Activated CD8-positive, alpha-beta memory T cell treated with anti-CD3 and anti-CD28 coated beads, Interleukin-2, amount 10 ng/mL, durations not matched to agents 7 days and 5 days (primary cell): ENCODE data around the gene USP3. TPM values are rescaled to one million over a fixed set of nuclear protein-coding genes. Genes with fewer than 3 reads are reported as not detected.

Experiments
- ATAC-seq: fragments of 150-1000 bp; cut with Tn5 transposase; one replicate; pipeline ENCODE4 v1.10.0; 2021; ENCODE audit warnings: moderate library complexity
- CTCF ChIA-PET: fragments of 350-600 bp; sonication (Branson Sonifier 250); formaldehyde crosslinking; loops from one replicate; lab custom pipeline; 2021; ENCODE audit warnings: antibody characterized with exemption; lab: Charles Lee
- DNase-seq: peaks from one replicate; pipeline ENCODE4 v3.0.0-alpha.2; 2020
- H3K27ac Mint-ChIP-seq: one replicate; pipeline ENCODE4 v1.8.0; 2021; ENCODE audit warnings: mild to moderate bottlenecking, mixed read lengths
- H3K27me3 Mint-ChIP-seq: one replicate; pipeline ENCODE4 v1.8.0; 2021; ENCODE audit warnings: mixed read lengths
- H3K36me3 Mint-ChIP-seq: one replicate; pipeline ENCODE4 v1.8.0; 2021; ENCODE audit warnings: mild to moderate bottlenecking, mixed read lengths
- H3K4me1 Mint-ChIP-seq: one replicate; pipeline ENCODE4 v1.8.0; 2021; ENCODE audit warnings: mixed read lengths
- H3K4me3 Mint-ChIP-seq: one replicate; pipeline ENCODE4 v1.8.0; 2021; ENCODE audit warnings: mild to moderate bottlenecking, moderate library complexity, mixed read lengths
- H3K9me3 Mint-ChIP-seq: one replicate; pipeline ENCODE4 v1.8.0; 2022; ENCODE audit warnings: low read depth, mixed read lengths
- total RNA-seq, 2 experiments: library from RNA; stranded (reverse); gene quantifications; one replicate each; pipeline ENCODE4 v1.2.3, GENCODE V29; 2021

Gene USP3
- total RNA-seq, 2 experiments from 2014 or later: 50.5 to 67.1 TPM

- ATAC-seq (no peak), DNase-seq (no peak)
- Mint-ChIP-seq H3K27ac (peak overlapping the region; percentile 25), H3K4me3 (no peak overlapping the region), H3K9me3 (peaks cover 2% of the 10 kb centered on the region), H3K36me3 (peaks cover 48% of the 10 kb centered on the region), H3K27me3 (no peaks in the 10 kb centered on the region), H3K4me1 (peaks cover 2% of the 10 kb centered on the region)
- CTCF ChIA-PET: no interaction called here
Measured at GRCh38 chr15:63582718-63583426, 78.5 kb downstream of the USP3 start.

- DNase-seq (no peak), ATAC-seq (no peak)
- Mint-ChIP-seq H3K27ac (no peak overlapping the region), H3K4me3 (no peak overlapping the region), H3K4me1 (peaks cover 12% of the 10 kb centered on the region), H3K9me3 (peaks cover 2% of the 10 kb centered on the region), H3K27me3 (no peaks in the 10 kb centered on the region), H3K36me3 (peaks cover 73% of the 10 kb centered on the region)
- CTCF ChIA-PET: no interaction called here
Measured at GRCh38 chr15:63586790-63587189, 82.4 kb downstream of the USP3 start.

- no peak overlapping the region for H3K4me3 Mint-ChIP-seq
- no peaks in the 10 kb centered on the region for H3K27me3 Mint-ChIP-seq
- H3K4me1 Mint-ChIP-seq: peaks cover 14% of the 10 kb centered on the region
- ATAC-seq (no peak), DNase-seq (no peak)
- H3K27ac Mint-ChIP-seq: no peak overlapping the region
- CTCF ChIA-PET: interaction anchor here (1.2 kb wide), 1 partner anchor 11 kb away, joined by 4 read pairs; no protein-coding TSS in a partner anchor
- H3K9me3 Mint-ChIP-seq: peaks cover 2% of the 10 kb centered on the region
- H3K36me3 Mint-ChIP-seq: peaks cover 70% of the 10 kb centered on the region
Measured at GRCh38 chr15:63587527-63587926, 83.1 kb downstream of the USP3 start.

DNA sequence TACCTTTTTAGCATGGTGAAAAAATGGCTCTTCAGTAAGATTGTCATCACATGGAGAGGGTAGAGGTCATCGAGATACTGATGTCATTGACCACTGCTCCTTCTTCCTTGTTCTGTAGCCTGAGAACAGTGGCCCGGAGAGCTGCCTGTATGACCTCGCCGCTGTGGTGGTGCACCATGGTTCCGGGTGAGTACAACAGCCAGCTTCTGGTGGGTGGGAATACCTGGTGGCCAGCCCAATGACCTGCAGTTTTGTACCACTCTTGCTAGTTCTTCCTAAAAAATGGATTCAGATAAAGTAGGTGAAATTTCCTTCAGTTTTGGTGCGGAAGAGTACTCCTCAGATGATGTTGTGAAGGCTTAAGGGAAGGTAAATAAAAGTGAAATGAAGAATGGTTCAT lies 84.4 kb downstream of the USP3 start:
- Mint-ChIP-seq H3K4me1 (peaks cover 26% of the 10 kb centered on the region), H3K36me3 (peaks cover 74% of the 10 kb centered on the region), H3K27me3 (no peaks in the 10 kb centered on the region), H3K9me3 (peaks cover under 1% of the 10 kb centered on the region), H3K27ac (peak overlapping the region; percentile 6), H3K4me3 (no peak overlapping the region)
- DNase-seq (no peak), ATAC-seq (no peak)
- CTCF ChIA-PET: interaction anchor here (0.7 to 0.9 kb wide), 3 partner anchors 11 to 21 kb away, joined by 3 read pairs; no protein-coding TSS in a partner anchor

DNA sequence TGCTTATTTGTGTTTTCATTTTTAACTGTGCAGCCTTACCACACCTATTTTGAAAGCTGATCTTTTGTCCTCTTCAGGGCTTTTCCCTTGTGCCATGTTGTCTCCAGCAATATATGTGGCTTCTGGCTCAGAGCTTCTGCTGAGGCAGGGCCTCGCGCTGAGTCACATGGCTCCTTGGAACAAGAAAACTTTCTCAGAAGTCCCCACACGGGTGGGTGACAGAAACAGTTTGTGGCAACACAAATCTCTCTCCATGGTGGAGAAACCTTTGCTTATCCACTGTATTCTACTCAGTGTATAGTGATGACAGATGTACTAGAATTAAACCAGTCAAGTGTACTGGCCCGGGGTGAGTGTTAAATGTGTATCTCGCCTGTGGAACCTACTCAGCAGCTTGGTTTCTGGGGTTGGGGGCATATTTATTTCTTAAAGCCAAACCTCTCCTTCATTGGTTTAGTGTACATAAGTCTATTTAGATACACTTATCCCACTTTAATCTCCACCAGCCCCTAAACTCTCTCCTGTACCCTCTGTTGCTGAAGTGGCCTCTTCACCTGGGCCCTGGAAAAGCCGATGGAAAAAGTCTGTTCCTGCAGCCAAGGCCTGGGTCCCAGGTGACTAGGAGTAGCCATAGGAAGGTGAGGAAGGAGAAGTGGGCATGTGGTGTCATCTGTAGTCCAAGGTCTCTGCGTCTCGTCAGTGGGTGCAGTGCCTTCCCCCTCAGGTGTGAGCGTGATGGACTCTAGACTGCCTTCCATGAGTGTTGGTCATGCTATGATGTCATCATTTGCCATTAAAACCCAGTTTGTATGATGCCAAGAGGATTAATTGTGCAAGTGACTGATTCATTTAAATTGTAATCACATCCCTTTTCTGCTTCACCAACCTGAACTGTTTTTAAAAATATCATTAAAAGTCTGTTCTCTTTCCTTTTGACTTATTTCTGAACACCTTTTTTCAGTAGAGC lies 89.6 kb downstream of the USP3 start:
- Mint-ChIP-seq H3K9me3 (no peaks in the 10 kb centered on the region), H3K27me3 (no peaks in the 10 kb centered on the region), H3K4me3 (no peak overlapping the region), H3K27ac (no peak overlapping the region), H3K4me1 (peaks cover 53% of the 10 kb centered on the region), H3K36me3 (peaks cover 39% of the 10 kb centered on the region)
- ATAC-seq: peak; percentile 35
- CTCF ChIA-PET: interaction anchor here (1.4 to 3.5 kb wide), 2 partner anchors 127 kb away, joined by 5 to 16 read pairs; no protein-coding TSS in a partner anchor
- DNase-seq: peak; percentile 56

- Mint-ChIP-seq H3K4me3 (no peak overlapping the region), H3K27me3 (no peaks in the 10 kb centered on the region), H3K4me1 (peaks cover 58% of the 10 kb centered on the region), H3K9me3 (no peaks in the 10 kb centered on the region), H3K36me3 (peaks cover 29% of the 10 kb centered on the region), H3K27ac (no peak overlapping the region)
- no peak for DNase-seq
- ATAC-seq: no peak
- CTCF ChIA-PET: interaction anchor here (0.8 to 3.5 kb wide), 5 partner anchors 9 to 128 kb away, joined by 3 to 16 read pairs (median 6); no protein-coding TSS in a partner anchor
Measured at GRCh38 chr15:63595065-63595464, 90.7 kb downstream of the USP3 start.

DNA sequence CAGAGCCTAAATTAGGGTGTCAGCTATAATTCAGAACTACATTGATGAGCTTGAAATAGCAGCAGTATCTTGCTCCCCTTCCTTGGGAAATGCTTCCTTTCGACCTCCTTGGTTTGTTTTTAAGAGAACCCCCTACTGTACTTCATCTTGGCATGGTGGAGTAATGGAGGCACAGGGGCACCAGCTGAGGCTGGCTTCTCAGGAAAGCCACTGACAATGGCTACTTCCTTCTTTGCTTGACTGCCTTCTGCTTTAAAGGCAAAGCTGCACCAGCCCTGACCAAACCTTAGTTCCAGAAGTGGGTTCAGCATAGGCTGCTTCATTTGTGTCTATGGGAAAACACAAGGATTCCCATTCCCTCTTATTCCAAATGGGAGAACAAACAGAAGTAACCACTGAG lies 91.3 kb downstream of the USP3 start:
- DNase-seq (no peak), ATAC-seq (no peak)
- no peak overlapping the region for H3K4me3 Mint-ChIP-seq
- CTCF ChIA-PET: interaction anchor here (1.2 to 3.5 kb wide), 6 partner anchors 9 to 129 kb away, joined by 4 to 16 read pairs (median 6); no protein-coding TSS in a partner anchor
- no peaks in the 10 kb centered on the region for H3K9me3 Mint-ChIP-seq
- H3K4me1 Mint-ChIP-seq: peaks cover 57% of the 10 kb centered on the region
- no peaks in the 10 kb centered on the region for H3K27me3 Mint-ChIP-seq
- peak overlapping the region; percentile 9 for H3K27ac Mint-ChIP-seq
- H3K36me3 Mint-ChIP-seq: peaks cover 24% of the 10 kb centered on the region

DNA sequence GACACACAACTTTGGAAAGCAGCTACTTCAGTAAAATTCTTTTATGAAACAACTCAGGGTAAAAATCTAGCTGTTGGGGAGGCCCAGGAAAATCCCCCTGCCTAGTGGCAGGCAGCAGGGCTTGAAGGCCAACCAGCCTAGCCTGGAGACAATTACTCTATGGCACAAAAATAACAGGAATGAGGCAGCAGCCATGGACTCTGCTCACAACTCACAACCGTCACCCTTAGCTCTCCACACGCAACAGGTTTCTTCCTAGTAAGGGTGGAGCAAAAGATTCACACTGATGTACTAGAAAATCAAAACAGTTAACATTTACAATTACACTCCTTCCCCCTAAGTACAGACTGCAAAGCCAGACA lies 92.3 kb downstream of the USP3 start:
- H3K4me3 Mint-ChIP-seq: no peak overlapping the region
- H3K27ac Mint-ChIP-seq: peak overlapping the region; percentile 27

GRCh38 chr15:63597038-63597790 lies 92.8 kb downstream of the USP3 start, which contains the start of gene FBXL22:
TSS of gene FBXL22 (plus strand) at chr15:63597387. CDS start at chr15:63597393, 6 bp downstream.
- Mint-ChIP-seq H3K27me3 (no peaks in the 10 kb centered on the region), H3K36me3 (peaks cover 14% of the 10 kb centered on the region)
- CTCF ChIA-PET: interaction anchor here (1.6 to 3.5 kb wide), 5 partner anchors 10 to 471 kb away, joined by 4 to 16 read pairs (median 11); no protein-coding TSS in a partner anchor

More for the DNA sequence above, 92.3 kb downstream of the USP3 start:
- ATAC-seq (no peak), DNase-seq (no peak)
- H3K9me3 Mint-ChIP-seq: no peaks in the 10 kb centered on the region
- H3K27me3 Mint-ChIP-seq: no peaks in the 10 kb centered on the region
- CTCF ChIA-PET: interaction anchor here (1.2 to 3.5 kb wide), 5 partner anchors 8 to 130 kb away, joined by 4 to 16 read pairs (median 6); no protein-coding TSS in a partner anchor
- H3K36me3 Mint-ChIP-seq: peaks cover 15% of the 10 kb centered on the region
- peaks cover 53% of the 10 kb centered on the region for H3K4me1 Mint-ChIP-seq

DNA sequence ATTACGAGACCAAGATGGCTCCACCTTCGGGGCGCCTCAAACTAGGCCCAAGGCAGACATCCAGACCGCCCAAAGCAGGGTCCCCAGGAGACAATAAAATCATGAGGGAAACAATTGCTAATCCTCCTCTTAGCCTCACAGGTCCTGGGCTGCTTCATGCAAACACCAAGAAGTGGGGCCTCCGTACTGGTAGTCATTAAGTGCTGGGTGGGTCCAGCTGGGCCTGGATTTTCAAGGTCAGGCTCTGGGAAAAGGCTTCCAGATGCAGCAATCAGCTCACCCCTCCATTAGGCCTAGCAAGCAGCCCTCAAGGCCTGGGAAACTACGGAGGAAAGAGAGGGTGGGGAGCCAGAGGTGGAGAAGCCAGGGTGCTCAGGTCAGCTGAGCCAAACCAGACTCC lies 93.4 kb downstream of the USP3 start:
- DNase-seq (no peak), ATAC-seq (no peak)
- no peak overlapping the region for H3K27ac Mint-ChIP-seq
- CTCF ChIA-PET: interaction anchor here (0.8 to 4.7 kb wide), 9 partner anchors 10 to 470 kb away, joined by 4 to 65 read pairs (median 13); no protein-coding TSS in a partner anchor
- peaks cover 54% of the 10 kb centered on the region for H3K4me1 Mint-ChIP-seq
- H3K27me3 Mint-ChIP-seq: peaks cover 3% of the 10 kb centered on the region
- H3K9me3 Mint-ChIP-seq: no peaks in the 10 kb centered on the region
- peaks cover 14% of the 10 kb centered on the region for H3K36me3 Mint-ChIP-seq
- no peak overlapping the region for H3K4me3 Mint-ChIP-seq

More at GRCh38 chr15:63597038-63597790, 92.8 kb downstream of the USP3 start, which contains the start of gene FBXL22:
- ATAC-seq: no peak
- Mint-ChIP-seq H3K9me3 (no peaks in the 10 kb centered on the region), H3K27ac (peak within 1 kb of the TSS; percentile 27), H3K4me3 (no peak within 1 kb of the TSS), H3K4me1 (peaks cover 53% of the 10 kb centered on the region)
- DNase-seq: no peak

DNA sequence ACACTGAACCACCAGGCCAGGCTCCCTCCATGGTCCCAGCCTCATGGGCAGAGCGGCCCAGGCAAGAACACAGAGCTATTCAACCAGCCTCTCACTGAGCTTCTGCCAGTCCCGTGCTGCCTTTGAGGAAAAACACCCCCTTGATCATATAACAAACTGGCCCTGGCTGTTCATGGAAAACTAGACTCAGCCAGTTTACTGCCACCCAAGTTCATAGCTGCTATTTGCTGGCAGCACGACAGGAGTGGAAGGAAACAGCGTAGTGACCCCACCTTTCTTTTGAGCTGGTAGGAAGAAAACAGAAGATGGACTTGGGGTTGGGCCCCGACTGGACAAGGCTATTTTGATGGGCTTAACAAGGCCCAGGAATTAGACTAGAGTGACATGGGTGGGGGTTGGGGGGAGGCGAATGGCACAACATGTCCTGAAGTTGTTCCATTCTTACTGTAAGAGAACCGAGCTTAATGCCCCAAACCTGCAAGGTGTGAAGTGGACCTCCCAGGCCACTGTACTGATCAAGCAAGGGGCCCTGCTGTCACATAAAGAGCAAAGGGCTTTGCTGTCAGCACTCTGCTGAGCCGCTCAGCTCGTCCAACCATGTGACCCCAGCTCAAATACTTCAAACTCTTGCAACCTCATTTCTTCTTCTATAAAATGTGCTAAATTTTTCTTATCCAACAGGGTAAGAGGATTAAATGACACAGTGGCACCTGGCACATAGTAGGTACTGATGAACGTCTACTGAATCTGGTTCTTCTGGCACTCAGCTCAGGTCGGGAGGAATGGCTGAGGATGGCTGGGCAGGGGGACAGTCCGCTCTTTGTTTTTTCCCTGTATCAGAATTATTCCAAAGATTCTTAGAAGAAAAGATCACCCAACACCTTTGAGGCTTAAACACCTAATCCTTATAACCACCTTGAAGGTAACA lies 94.3 kb downstream of the USP3 start:
- Mint-ChIP-seq H3K9me3 (no peaks in the 10 kb centered on the region), H3K27me3 (peaks cover 3% of the 10 kb centered on the region), H3K4me1 (peaks cover 50% of the 10 kb centered on the region), H3K36me3 (peaks cover 5% of the 10 kb centered on the region), H3K27ac (peak overlapping the region; percentile 4), H3K4me3 (peak overlapping the region; percentile 91)
- no peak for DNase-seq
- no peak for ATAC-seq
- CTCF ChIA-PET: interaction anchor here (0.7 to 4.7 kb wide), 21 partner anchors 11 to 469 kb away, joined by 3 to 65 read pairs (median 4); no protein-coding TSS in a partner anchor
